ENCODE results near the gene LYPD4. TPM values are rescaled to one million over a fixed set of nuclear protein-coding genes. Genes with fewer than 3 reads are reported as not detected.
"Not testable (repeated sequence)": the region's sequence is repeated elsewhere in the genome, so short reads cannot be mapped to it uniquely, and the experiment has no call there.

Gene LYPD4
- polyA plus RNA-seq, 1 donor, result not detected

DNA sequence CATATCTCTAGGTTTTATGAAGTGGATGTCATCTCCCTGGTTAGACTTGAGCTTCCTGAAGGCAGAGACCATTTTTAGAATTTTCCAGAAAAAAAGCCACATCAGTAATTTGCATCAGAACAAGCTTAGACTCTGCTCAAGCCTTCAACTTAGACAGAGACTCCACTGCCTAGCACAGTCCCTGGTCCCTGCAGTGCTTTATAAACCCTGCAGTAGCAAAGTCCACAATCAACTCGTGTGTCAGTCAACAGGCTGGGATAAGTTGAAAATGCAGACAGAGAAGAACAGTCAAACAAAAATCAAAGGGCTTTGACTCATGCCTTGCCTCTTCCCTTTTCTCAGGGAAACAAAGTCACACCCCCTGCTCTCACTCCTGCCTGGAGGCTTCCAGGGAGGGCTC lies 56.0 kb downstream of the LYPD4 start:
- H3K27ac ChIP-seq (ENCODE audit: low read length); H3K4me1 ChIP-seq (ENCODE audit: control insufficient read depth, insufficient read depth, low read length); H3K4me3 ChIP-seq (ENCODE audit: low read length); DNase-seq; H3K9me3 ChIP-seq (ENCODE audit: control insufficient read depth, low read depth, low read length); H3K36me3 ChIP-seq (ENCODE audit: control insufficient read depth, insufficient read depth, low read length): not testable (repeated sequence)
- H3K27me3 ChIP-seq (ENCODE audit: control insufficient read depth, insufficient read depth, low read length), result peaks cover 15% of the 10 kb centered on the region
- no CpG with 5 or more reads among the region's 1 CpG for WGBS (ENCODE audit: insufficient coverage, low lambda C conversion rate)

Other genes with a start within 250 kb of the LYPD4 start
- gene CEACAM4, start 217.6 kb downstream of the LYPD4 start, polyA plus RNA-seq, result 0.16 TPM
- gene CEACAM7, start 156.4 kb downstream of the LYPD4 start, polyA plus RNA-seq, result 0.09 TPM
- 18.8 TPM for gene CEACAM5, start 136.1 kb downstream of the LYPD4 start, polyA plus RNA-seq
- 16.1 TPM for gene CEACAM6, start 89.2 kb downstream of the LYPD4 start, polyA plus RNA-seq
- 0.36 TPM for gene CEACAM3, start 48.1 kb downstream of the LYPD4 start, polyA plus RNA-seq
- gene DMRTC2, start 359 bp upstream of the LYPD4 start, polyA plus RNA-seq, result not detected
- 2,618 TPM for gene RPS19, start 15.6 kb upstream of the LYPD4 start, polyA plus RNA-seq
- 0.75 TPM for gene CD79A, start 32.6 kb upstream of the LYPD4 start, polyA plus RNA-seq
- gene ARHGEF1, start 38.5 kb upstream of the LYPD4 start, polyA plus RNA-seq, result 63.6 TPM
- 0.24 TPM for gene ERFL, start 83.8 kb upstream of the LYPD4 start, polyA plus RNA-seq
- gene RABAC1, start 114.6 kb upstream of the LYPD4 start, polyA plus RNA-seq, result 82.4 TPM
- 13.0 TPM for gene ATP1A3, start 149.5 kb upstream of the LYPD4 start, polyA plus RNA-seq
- gene GRIK5, start 225.5 kb upstream of the LYPD4 start, polyA plus RNA-seq, result 4.7 TPM
- gene ZNF574, start 231.5 kb upstream of the LYPD4 start, polyA plus RNA-seq, result 15.1 TPM